ENCODE data around the gene FBXL7.

Gene FBXL7

GRCh38 chr5:15833365-15833764, 333.4 kb downstream of the FBXL7 start:
- no peak overlapping the region for H3K27ac ChIP-seq
- no peaks in the 10 kb centered on the region for H3K36me3 ChIP-seq
- TF ChIP-seq, protein P1, sequence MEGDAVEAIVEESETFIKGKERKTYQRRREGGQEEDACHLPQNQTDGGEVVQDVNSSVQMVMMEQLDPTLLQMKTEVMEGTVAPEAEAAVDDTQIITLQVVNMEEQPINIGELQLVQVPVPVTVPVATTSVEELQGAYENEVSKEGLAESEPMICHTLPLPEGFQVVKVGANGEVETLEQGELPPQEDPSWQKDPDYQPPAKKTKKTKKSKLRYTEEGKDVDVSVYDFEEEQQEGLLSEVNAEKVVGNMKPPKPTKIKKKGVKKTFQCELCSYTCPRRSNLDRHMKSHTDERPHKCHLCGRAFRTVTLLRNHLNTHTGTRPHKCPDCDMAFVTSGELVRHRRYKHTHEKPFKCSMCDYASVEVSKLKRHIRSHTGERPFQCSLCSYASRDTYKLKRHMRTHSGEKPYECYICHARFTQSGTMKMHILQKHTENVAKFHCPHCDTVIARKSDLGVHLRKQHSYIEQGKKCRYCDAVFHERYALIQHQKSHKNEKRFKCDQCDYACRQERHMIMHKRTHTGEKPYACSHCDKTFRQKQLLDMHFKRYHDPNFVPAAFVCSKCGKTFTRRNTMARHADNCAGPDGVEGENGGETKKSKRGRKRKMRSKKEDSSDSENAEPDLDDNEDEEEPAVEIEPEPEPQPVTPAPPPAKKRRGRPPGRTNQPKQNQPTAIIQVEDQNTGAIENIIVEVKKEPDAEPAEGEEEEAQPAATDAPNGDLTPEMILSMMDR (IDR thresholded peaks at IDR 0.05) = no peak
- H3K4me1 ChIP-seq (ENCODE audit: control insufficient read depth in 1 of 2, insufficient read depth in 1 of 2, low read depth in 1 of 2, low read length in 1 of 2) = no peaks in the 10 kb centered on the region
- H3K9me3 ChIP-seq = no peaks in the 10 kb centered on the region
- H3K4me3 ChIP-seq (ENCODE audit: low read depth in 1 of 2, low read length in 1 of 2) = no peak overlapping the region
- no peaks in the 10 kb centered on the region for H3K27me3 ChIP-seq

DNA sequence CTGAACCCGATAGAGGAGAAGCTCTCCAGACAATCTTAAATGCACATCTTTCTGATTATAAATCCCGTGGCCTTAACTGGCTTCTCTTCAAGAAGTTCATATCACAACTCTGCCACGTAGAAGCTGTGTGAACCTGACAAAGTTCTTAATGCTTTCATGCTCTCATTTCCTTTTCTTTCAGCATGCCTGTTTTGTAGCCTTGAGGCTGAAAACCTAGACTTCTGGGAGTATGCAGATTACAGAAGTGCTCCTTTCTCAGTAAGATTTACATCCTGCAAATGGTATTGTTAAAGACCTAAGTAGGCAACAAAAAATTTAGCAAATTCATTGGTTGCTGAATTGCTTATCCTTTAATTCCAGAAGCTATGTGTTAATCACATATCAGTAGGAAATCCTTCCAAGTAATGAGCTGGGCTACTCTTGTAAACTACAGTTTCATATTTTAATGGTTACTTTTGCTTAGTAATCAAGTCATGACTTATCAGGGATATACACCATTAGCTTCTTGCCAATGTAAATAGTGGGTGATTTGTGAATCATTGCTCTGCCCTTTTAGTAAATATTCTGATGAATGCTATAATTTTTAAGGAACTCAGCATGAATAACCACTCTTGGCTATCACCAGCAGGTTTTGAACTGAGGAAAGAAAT, 334.7 kb downstream of the FBXL7 start:
- no peaks in the 10 kb centered on the region for H3K27me3 ChIP-seq
- no peak overlapping the region for H3K4me3 ChIP-seq (ENCODE audit: low read depth in 1 of 2, low read length in 1 of 2)
- TF ChIP-seq, protein P1 (IDR thresholded peaks at IDR 0.05) = no peak
- no peaks in the 10 kb centered on the region for H3K9me3 ChIP-seq
- H3K36me3 ChIP-seq = no peaks in the 10 kb centered on the region
- no peak overlapping the region for H3K27ac ChIP-seq
- no peaks in the 10 kb centered on the region for H3K4me1 ChIP-seq (ENCODE audit: control insufficient read depth in 1 of 2, insufficient read depth in 1 of 2, low read depth in 1 of 2, low read length in 1 of 2)

GRCh38 chr5:15835514-15835913, 335.5 kb downstream of the FBXL7 start:
- H3K27ac ChIP-seq = no peak overlapping the region
- TF ChIP-seq, protein P1 (IDR thresholded peaks at IDR 0.05) = no peak
- H3K9me3 ChIP-seq = no peaks in the 10 kb centered on the region
- no peaks in the 10 kb centered on the region for H3K27me3 ChIP-seq
- H3K36me3 ChIP-seq = no peaks in the 10 kb centered on the region
- no peak overlapping the region for H3K4me3 ChIP-seq (ENCODE audit: low read depth in 1 of 2, low read length in 1 of 2)
- no peaks in the 10 kb centered on the region for H3K4me1 ChIP-seq (ENCODE audit: control insufficient read depth in 1 of 2, insufficient read depth in 1 of 2, low read depth in 1 of 2, low read length in 1 of 2)

DNA sequence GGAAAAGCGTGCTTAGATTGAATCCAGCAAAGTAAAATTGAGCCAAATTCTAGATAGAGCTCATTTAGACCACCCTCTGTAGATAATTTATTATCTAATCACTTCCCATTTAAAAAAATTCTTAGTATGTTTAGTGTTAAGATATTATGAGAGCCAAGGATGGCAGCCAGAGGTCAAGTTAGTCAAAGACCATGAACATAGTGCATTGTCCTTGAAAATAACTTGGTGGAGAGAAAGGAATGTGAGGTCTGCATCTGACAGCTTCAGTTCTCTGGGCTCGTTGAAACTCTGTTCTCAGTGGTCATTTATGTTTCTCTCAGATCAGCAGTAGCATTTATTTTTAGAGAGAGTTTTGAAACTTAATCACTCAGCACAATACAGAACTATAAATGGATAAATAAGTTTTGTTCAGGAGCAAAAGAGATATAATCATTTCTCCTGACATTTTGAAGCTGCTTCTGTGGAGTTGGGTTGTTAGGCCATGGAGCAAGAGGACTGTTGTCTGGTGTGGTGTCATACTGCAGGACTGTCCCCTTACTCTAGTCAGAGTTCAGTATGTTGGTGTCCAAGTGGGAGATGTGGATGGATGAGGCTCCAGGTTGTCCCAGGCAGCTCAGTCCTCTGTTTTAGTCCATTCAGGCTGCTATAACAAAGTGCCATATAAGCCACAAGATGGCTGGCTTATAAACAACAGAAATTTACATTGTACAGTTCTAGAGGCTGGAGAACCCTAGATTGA, 337.7 kb downstream of the FBXL7 start:
- Histone ChIP-seq H3K4me3 (ENCODE audit: low read depth in 1 of 2, low read length in 1 of 2) (no peak overlapping the region), H3K27ac (no peak overlapping the region)
- TF ChIP-seq, protein P1 (IDR thresholded peaks at IDR 0.05) = no peak

GRCh38 chr5:15844253-15844652, 344.3 kb downstream of the FBXL7 start:
- no peaks in the 10 kb centered on the region for H3K4me1 ChIP-seq (ENCODE audit: control insufficient read depth in 1 of 2, insufficient read depth in 1 of 2, low read depth in 1 of 2, low read length in 1 of 2)
- H3K27ac ChIP-seq = no peak overlapping the region
- TF ChIP-seq, protein P1 (IDR thresholded peaks at IDR 0.05) = no peak
- no peaks in the 10 kb centered on the region for H3K27me3 ChIP-seq
- no peaks in the 10 kb centered on the region for H3K9me3 ChIP-seq
- H3K4me3 ChIP-seq (ENCODE audit: low read depth in 1 of 2, low read length in 1 of 2) = no peak overlapping the region
- no peaks in the 10 kb centered on the region for H3K36me3 ChIP-seq

More for the DNA sequence above, 337.7 kb downstream of the FBXL7 start:
- Histone ChIP-seq H3K36me3 (no peaks in the 10 kb centered on the region), H3K27me3 (no peaks in the 10 kb centered on the region), H3K4me1 (ENCODE audit: control insufficient read depth in 1 of 2, insufficient read depth in 1 of 2, low read depth in 1 of 2, low read length in 1 of 2) (no peaks in the 10 kb centered on the region), H3K9me3 (no peaks in the 10 kb centered on the region)

Data from neutrophil (primary cell).